Subcutaneous abdominal adipose tissue (tissue), 5 donors: ENCODE data around the gene TBC1D16.

Experiments used
- H3K27ac ChIP-seq: one replicate; pipeline ENCODE4 v1.7.0; 2013; ENCODE audit warnings: low read depth, mild to moderate bottlenecking, inconsistent platforms, low read length, moderate library complexity
- H3K27me3 ChIP-seq, 5 donors: one replicate each; pipeline ENCODE4 v1.7.0; 2013; ENCODE audit warnings: low read length in 5 of 5, inconsistent platforms in 1 of 5; ENCODE audit not compliant: control insufficient read depth in 5 of 5, insufficient read depth in 4 of 5
- H3K36me3 ChIP-seq, 5 donors: one replicate each; pipeline ENCODE4 v1.7.0; 2013; ENCODE audit warnings: low read length in 5 of 5; ENCODE audit not compliant: control insufficient read depth in 5 of 5, insufficient read depth in 5 of 5
- H3K4me1 ChIP-seq, 5 donors: one replicate each; pipeline ENCODE4 v1.7.0; 2013; ENCODE audit warnings: low read length in 5 of 5, mild to moderate bottlenecking in 3 of 5, moderate library complexity in 1 of 5; ENCODE audit not compliant: control insufficient read depth in 5 of 5, insufficient read depth in 5 of 5
- H3K4me3 ChIP-seq, 5 donors: one replicate each; pipeline ENCODE4 v1.7.0; 2013; ENCODE audit warnings: low read length in 5 of 5, low read depth in 1 of 5
- H3K9ac ChIP-seq, 5 donors: one replicate each; pipeline ENCODE4 v1.7.0; 2013; ENCODE audit warnings: low read length in 5 of 5, mild to moderate bottlenecking in 4 of 5, moderate library complexity in 3 of 5
- H3K9me3 ChIP-seq, 5 donors: one replicate each; pipeline ENCODE4 v1.7.0; 2013; ENCODE audit warnings: low read length in 5 of 5; ENCODE audit not compliant: control insufficient read depth in 5 of 5
- donor health status: healthy.
- donor health status: healthy.
- donor health status: healthy.
- donor health status: healthy.
- donor health status: healthy.

The TBC1D16 gene

DNA sequence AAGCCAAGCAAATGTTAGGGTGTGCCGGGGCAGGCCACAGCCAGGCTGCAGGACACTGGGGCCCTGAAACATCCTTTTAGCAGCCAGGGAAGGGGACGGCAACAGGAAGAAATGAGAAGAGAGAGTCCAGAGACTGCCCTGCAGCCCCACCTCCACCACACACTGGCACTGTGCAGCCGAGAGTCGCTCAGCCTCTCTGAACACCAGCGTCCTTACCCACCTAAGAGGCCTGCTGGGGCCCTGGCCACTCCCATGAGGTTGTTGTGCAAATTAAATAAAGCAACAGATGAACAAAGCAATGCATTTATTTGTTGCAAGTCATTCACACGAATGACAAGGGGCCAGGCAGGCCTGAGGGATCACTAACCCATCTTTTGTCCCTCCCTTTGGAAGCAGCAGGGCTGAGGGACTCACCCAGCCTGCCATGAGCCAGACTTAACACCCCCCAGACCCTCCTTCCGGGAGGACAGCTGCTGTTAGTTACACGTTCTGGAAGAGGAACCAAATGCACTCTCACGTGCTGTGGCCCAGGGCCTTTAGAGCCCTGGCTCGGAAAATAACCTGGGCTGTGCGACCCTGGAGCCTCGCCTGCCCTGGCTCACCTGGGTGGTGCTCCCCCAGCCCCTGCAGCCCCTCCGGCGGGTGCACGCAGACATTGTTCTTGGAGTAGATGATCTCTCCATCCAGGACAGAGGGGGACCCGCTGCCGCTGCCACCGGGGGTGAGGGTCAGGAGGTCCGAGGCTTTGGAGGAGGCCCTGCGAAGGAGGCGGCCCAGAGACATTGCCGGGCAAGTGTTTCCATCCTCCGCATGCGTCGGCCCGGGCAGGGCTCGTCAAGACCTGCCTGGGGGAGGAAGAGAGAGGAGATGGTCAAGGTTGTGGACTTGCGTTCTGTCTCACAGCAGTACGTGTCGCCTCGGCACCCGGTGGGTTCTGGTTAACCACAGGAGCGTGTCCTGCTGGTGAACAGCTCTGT lies 22.6 kb downstream of the TBC1D16 start:
- Histone ChIP-seq H3K36me3 (peaks cover 0 to 38% (median 22%) of the 10 kb centered on the region in 5 donors), H3K27ac (no peak overlapping the region), H3K9me3 (no peaks in the 10 kb centered on the region), H3K4me1 (peaks cover 4 to 34% (median 25%) of the 10 kb centered on the region in 5 donors), H3K9ac (no peak overlapping the region), H3K4me3 (no peak overlapping the region), H3K27me3 (no peaks in the 10 kb centered on the region)

DNA sequence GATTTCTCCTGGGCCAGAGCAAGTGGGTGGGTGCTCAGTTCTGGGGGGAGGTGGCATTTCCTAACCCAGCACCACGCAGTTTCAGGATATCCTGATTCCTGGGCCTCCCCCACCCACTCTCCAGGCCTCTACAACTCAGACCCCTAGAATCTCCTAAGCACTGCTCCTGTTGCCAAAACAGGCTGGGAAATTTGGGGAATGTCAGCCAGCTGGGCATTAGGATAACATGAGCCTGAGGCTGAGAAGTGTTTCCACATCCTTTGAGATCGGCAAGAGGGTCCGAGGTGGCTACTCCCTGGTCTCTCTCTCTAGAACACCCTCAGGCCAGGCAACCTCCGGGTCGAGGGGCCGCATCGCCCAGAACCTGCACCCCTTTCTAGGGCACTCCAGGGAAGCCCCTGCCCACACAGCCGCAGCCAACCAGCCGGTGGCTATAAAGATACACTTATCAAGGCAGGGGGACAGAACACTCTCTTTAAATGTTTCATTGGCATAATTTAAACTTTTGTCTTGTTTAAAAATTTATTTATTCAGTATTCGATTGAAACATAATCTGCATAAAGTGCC lies 23.6 kb downstream of the TBC1D16 start:
- Histone ChIP-seq H3K27ac (no peak overlapping the region), H3K9me3 (no peaks in the 10 kb centered on the region), H3K4me1 (peaks cover 4 to 34% (median 26%) of the 10 kb centered on the region in 5 donors), H3K9ac (no peak overlapping the region), H3K27me3 (no peaks in the 10 kb centered on the region), H3K4me3 (no peak overlapping the region), H3K36me3 (peaks cover 0 to 43% (median 29%) of the 10 kb centered on the region in 5 donors)

DNA sequence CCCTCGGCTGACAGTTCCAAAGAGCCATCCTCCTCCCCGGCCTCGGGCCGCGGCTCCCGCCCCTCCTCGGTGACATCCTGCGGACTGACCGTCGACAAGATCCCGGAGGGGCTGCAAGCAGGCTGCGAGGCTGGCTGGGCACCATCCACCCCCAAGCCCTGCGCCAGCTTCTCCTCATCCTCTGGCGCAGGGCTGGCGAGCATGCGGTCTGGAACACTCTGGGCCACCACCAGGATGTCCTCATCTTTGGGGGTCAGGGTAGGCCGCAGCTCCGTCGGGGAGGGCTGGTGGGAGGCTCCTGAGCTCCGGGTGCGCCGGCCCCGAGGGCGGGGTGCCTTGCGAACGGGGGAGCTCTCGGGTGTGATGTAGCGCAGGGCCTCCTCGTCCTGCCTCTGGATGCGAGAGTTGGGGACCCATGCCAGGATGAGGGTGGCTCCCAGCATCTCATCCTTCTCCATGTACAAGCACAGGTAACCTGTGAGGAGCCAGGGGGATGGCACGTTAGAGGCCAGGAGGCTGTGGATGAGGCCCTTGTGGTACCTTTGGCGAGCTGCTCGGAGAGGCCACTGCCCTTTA lies 25.3 kb downstream of the TBC1D16 start:
- H3K9ac ChIP-seq: no peak overlapping the region
- peaks cover 0 to 43% (median 31%) of the 10 kb centered on the region in 5 donors for H3K36me3 ChIP-seq
- H3K27ac ChIP-seq: no peak overlapping the region
- no peaks in the 10 kb centered on the region for H3K9me3 ChIP-seq
- H3K4me1 ChIP-seq: peaks cover 4 to 44% (median 36%) of the 10 kb centered on the region in 5 donors
- no peaks in the 10 kb centered on the region for H3K27me3 ChIP-seq
- H3K4me3 ChIP-seq: no peak overlapping the region

DNA sequence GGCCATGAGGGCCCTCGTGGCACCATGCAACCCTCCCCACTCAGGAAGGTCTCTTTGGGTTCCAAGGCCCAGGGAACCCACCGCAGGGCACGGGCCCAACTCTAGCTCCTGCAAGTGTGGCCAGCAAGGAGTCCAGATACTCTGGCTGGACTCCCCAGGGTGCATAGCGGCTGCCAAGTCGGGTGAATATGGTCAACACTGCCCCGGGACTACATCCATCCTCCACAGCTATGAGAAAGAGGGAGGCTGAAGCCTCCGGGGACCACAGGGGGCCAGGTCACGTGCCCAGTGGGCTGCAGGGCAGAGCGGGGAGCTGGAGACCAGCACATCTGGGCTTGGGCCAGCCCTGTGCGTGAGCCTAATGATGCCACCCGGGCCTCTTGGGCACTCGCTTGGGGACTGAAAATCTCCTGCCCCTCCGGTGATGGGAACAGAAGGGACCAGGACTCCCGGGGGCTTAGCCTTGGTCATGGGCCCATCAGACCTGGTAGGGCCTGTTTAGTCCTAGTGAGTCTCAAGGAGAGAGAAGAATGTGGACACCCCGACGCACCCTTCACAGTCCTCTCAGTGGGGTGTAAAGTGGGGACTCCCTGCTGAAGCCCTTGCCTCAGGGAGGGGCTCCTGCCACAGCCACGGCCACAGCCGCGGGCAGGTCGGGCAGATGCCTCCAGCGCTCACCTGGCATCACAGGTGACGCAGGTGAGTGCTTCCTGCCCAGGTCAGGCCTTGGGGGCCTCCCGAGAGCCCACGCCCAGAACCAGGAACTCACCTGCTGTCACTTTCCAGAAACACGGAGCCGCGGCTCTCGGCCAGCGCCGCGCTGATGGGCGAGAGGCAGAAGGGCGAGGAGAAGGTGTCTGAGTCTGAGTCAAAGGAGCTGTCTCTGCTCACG lies 26.0 kb downstream of the TBC1D16 start:
- Histone ChIP-seq H3K4me1 (peaks cover 4 to 45% (median 36%) of the 10 kb centered on the region in 5 donors), H3K9me3 (no peaks in the 10 kb centered on the region), H3K27me3 (no peaks in the 10 kb centered on the region), H3K9ac (no peak overlapping the region), H3K36me3 (peaks cover 0 to 45% (median 31%) of the 10 kb centered on the region in 5 donors), H3K4me3 (no peak overlapping the region), H3K27ac (no peak overlapping the region)

DNA sequence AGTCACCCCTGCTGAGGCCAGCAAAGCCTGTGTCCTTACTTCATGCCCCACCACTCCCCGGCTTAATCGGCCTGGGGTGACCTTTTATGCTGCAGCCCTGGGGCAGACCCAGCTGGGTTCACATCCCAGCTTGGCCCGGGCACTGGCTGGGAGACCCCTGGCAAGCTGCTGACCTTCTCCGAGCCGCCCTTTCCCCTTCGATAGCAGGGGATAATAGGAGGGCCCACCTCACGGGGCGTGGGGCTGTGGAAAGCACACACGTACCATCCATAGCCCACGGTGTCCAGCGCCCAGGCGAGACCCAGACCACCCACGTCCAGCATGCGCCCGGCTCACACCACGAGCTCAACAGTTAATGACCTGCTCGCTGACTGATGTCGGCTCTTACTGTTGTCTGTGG lies 26.8 kb downstream of the TBC1D16 start:
- peaks cover 0 to 46% (median 33%) of the 10 kb centered on the region in 5 donors for H3K36me3 ChIP-seq
- peak overlapping the region in 1 of 5 donors; percentile 2 for H3K4me3 ChIP-seq
- H3K4me1 ChIP-seq: peaks cover 4 to 45% (median 36%) of the 10 kb centered on the region in 5 donors
- H3K27me3 ChIP-seq: no peaks in the 10 kb centered on the region
- no peak overlapping the region for H3K9ac ChIP-seq
- no peak overlapping the region for H3K27ac ChIP-seq
- no peaks in the 10 kb centered on the region for H3K9me3 ChIP-seq

GRCh38 chr17:80008383-80008840 lies 27.3 kb downstream of the TBC1D16 start:
- Histone ChIP-seq H3K4me3 (peak overlapping the region in 1 of 5 donors; percentile 2), H3K27ac (no peak overlapping the region)

DNA sequence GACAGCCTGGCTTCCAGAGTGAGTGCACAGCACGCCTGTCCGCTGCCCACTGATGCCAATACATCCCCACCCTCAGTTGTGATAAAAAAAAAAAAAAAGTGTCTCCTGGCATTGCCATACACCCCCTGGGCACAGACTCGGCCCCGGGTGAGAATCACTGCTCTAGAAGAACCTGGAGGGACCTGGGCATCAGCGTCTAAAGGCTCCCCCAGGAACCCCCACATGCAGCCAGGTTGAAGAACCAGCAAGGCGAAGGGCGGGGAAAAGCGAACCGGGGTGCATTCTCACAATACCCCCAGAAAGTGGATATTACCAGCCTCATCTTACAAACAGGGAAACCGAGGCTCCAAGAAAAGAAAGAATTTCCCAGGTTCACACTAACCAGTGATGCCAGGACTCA lies 27.7 kb downstream of the TBC1D16 start:
- Histone ChIP-seq H3K9me3 (no peaks in the 10 kb centered on the region), H3K27me3 (no peaks in the 10 kb centered on the region), H3K4me1 (peaks cover 4 to 45% (median 36%) of the 10 kb centered on the region in 5 donors), H3K36me3 (peaks cover 0 to 42% (median 31%) of the 10 kb centered on the region in 5 donors), H3K27ac (no peak overlapping the region), H3K9ac (no peak overlapping the region), H3K4me3 (no peak overlapping the region)

More at GRCh38 chr17:80008383-80008840, 27.3 kb downstream of the TBC1D16 start:
- H3K36me3 ChIP-seq: peaks cover 0 to 44% (median 33%) of the 10 kb centered on the region in 5 donors
- peaks cover 4 to 45% (median 36%) of the 10 kb centered on the region in 5 donors for H3K4me1 ChIP-seq
- no peak overlapping the region for H3K9ac ChIP-seq
- H3K9me3 ChIP-seq: no peaks in the 10 kb centered on the region
- no peaks in the 10 kb centered on the region for H3K27me3 ChIP-seq

- peaks cover 0 to 43% (median 34%) of the 10 kb centered on the region in 5 donors for H3K36me3 ChIP-seq
- no peak overlapping the region for H3K27ac ChIP-seq
- H3K27me3 ChIP-seq: no peaks in the 10 kb centered on the region
- no peaks in the 10 kb centered on the region for H3K9me3 ChIP-seq
- no peak overlapping the region for H3K9ac ChIP-seq
- H3K4me1 ChIP-seq: peaks cover 4 to 37% (median 32%) of the 10 kb centered on the region in 5 donors
- H3K4me3 ChIP-seq: no peak overlapping the region
Observed at GRCh38 chr17:80006811-80007752, 28.6 kb downstream of the TBC1D16 start.
